Suprapubic skin (tissue), 3 donors: Measurements from ENCODE around the gene SH2D1B.

Source experiments
- CTCF ChIP-seq, 2 donors: fragments of 200-600 bp in 1 of 2; fragments of 450-650 bp in 1 of 2; sonication (generic) in 1 of 2; IDR thresholded peaks; one replicate each; pipeline ENCODE4 v1.5.1; 2016 to 2019; ENCODE audit warnings: antibody characterized with exemption in 2 of 2, mild to moderate bottlenecking in 1 of 2, moderate library complexity in 1 of 2
- EP300 ChIP-seq: sonication (generic); formaldehyde crosslinking; IDR thresholded peaks from one replicate; pipeline ENCODE4 v1.6.1; 2017; ENCODE audit warnings: antibody characterized with exemption
- POLR2A ChIP-seq, 2 donors: fragments of 450-650 bp; IDR thresholded peaks; one replicate each; pipeline ENCODE4 v1.6.1; 2017; ENCODE audit warnings: antibody characterized with exemption in 2 of 2, mild to moderate bottlenecking in 2 of 2, moderate library complexity in 2 of 2

- TF ChIP-seq CTCF (IDR thresholded peaks at IDR 0.05) = no peak
- no peak for TF ChIP-seq EP300
- no peak for TF ChIP-seq POLR2A (IDR thresholded peaks at IDR 0.05)
These were observed 44.2 kb downstream of the SH2D1B start for GRCh38 chr1:162367772-162368171.
